Measurements from ENCODE around the gene NTNG1. TPM values are rescaled to one million over a fixed set of nuclear protein-coding genes. Genes with fewer than 3 reads are reported as not detected.
"Not testable (repeated sequence)": the region's sequence is repeated elsewhere in the genome, so short reads cannot be mapped to it uniquely, and the experiment has no call there.

The NTNG1 gene
- total and polyA plus RNA-seq, 2 of the 8 experiments (the other 6 are each of a cell fraction or from before 2014, with no cell fraction given) = 1.2 to 4.1 TPM

DNA sequence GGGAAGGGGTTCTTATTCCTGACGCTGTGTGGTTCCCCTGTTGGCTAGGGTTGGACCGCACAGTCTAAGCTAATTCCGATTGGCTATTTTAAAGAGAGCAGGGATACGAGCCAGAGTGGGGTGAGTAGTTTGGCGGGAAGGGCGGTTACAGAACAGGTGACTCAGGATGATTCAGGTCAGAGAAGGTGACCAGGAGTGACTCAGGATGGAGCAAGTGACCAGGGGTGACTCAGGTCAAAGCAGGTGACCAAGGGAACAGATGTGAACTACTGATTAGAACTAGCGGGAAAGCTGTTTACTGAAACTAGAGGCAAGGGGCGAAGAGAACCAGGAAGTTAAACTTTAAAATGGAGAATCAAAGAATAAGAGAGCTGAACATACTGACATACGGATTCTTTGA is 24.1 kb downstream of the NTNG1 start:
- ChIA-PET CTCF (ENCODE audit: partially characterized antibody) (interaction anchor here (0.8 to 3.1 kb wide), 2 partner anchors 11 to 23 kb away, joined by 3 to 12 read pairs; no protein-coding TSS in a partner anchor), POLR2A (ENCODE audit: partially characterized antibody) (interaction anchor here (0.9 kb wide), 1 partner anchor 11 kb away, joined by 3 read pairs; no protein-coding TSS in a partner anchor)
- not testable (repeated sequence) for H3K27me3 ChIP-seq (replicated peaks in 1 of 4; ENCODE audit: control insufficient read depth in 3 of 4, extremely low read depth in 1 of 4, insufficient read depth in 3 of 4, low read length in 3 of 4)

More for the DNA sequence above, 24.1 kb downstream of the NTNG1 start:
- H4K91ac ChIP-seq (replicated peaks; ENCODE audit: insufficient read length, low read length); H2AK5ac ChIP-seq (ENCODE audit: low read depth, low read length); H3K4me1 ChIP-seq (replicated peaks in 1 of 4; ENCODE audit: control insufficient read depth in 3 of 4, insufficient read depth in 4 of 4, low read length in 3 of 4); H4K20me1 ChIP-seq (replicated peaks in 1 of 2; ENCODE audit: control insufficient read depth in 1 of 2, insufficient read depth in 2 of 2, low read length in 2 of 2); H4K8ac ChIP-seq (ENCODE audit: extremely low read depth, insufficient read depth, low read length); DNase-seq (ENCODE audit: low read depth in 1 of 2, low spot score in 2 of 2); H3K4ac ChIP-seq (replicated peaks; ENCODE audit: insufficient read length, low read depth, low read length); H3K56ac ChIP-seq (replicated peaks; ENCODE audit: insufficient read length, low read depth, low read length); H3K18ac ChIP-seq (ENCODE audit: extremely low read depth, low read length); H2BK5ac ChIP-seq (ENCODE audit: low read depth, low read length); H3K4me3 ChIP-seq (ENCODE audit: extremely low read depth in 1 of 4, insufficient read depth in 2 of 4, low read depth in 3 of 4, low read length in 4 of 4); H3K14ac ChIP-seq (ENCODE audit: insufficient read length); H2BK12ac ChIP-seq (ENCODE audit: low read depth, low read length); H2AFZ ChIP-seq (ENCODE audit: low read length); H3K23ac ChIP-seq (ENCODE audit: insufficient read length); H3K27ac ChIP-seq (ENCODE audit: low read depth, low read length); H3K9me3 ChIP-seq (ENCODE audit: insufficient read depth in 2 of 2, low read depth in 1 of 2, low read length in 1 of 2); FAIRE-seq; H3K4me2 ChIP-seq (ENCODE audit: insufficient read depth in 1 of 2, low read depth in 2 of 2, low read length in 2 of 2); H3K79me1 ChIP-seq (ENCODE audit: low read depth, low read length); H4K5ac ChIP-seq (ENCODE audit: insufficient read length, low read depth, low read length); H3K36me3 ChIP-seq (ENCODE audit: control insufficient read depth in 2 of 4, insufficient read depth in 4 of 4, low read length in 3 of 4); H2BK20ac ChIP-seq (ENCODE audit: low read length); H2BK120ac ChIP-seq (replicated peaks; ENCODE audit: low read depth, low read length); H3K9ac ChIP-seq (replicated peaks in 1 of 4; ENCODE audit: extremely low read depth in 1 of 4, low read depth in 3 of 4, low read length in 3 of 4); H3K79me2 ChIP-seq (ENCODE audit: control insufficient read depth in 1 of 2, insufficient read depth in 2 of 2, low read length in 2 of 2); H3K23me2 ChIP-seq (ENCODE audit: low read depth, low read length); H2BK15ac ChIP-seq (ENCODE audit: low read length): not testable (repeated sequence)
- 90% methylated on average over 9 of the region's 9 CpGs; no CpG with 5 or more reads in 1 of the 2 experiments for WGBS, 2 experiments (ENCODE audit: extremely low coverage in 1 of 2, insufficient coverage in 1 of 2, insufficient read length in 1 of 2, insufficient replicate concordance in 2 of 2, low coverage in 1 of 2, low lambda C conversion rate in 2 of 2, missing lambda C conversion rate in 1 of 2)
